ENCODE data around the gene CTXN3. TPM values are rescaled to one million over a fixed set of nuclear protein-coding genes. Genes with fewer than 3 reads are reported as not detected.

CTXN3 gene
- total RNA-seq, 2 experiments from 2014 or later, result not detected

- H3K4me1 Mint-ChIP-seq (ENCODE audit: low read depth), result no peaks in the 10 kb centered on the region
Observed at GRCh38 chr5:127619908-127620479, 28.9 kb upstream of the CTXN3 start.

GRCh38 chr5:127621601-127622325 lies 27.1 kb upstream of the CTXN3 start:
- Mint-ChIP-seq H3K4me3 (no peak overlapping the region), H3K27me3 (peaks cover 5% of the 10 kb centered on the region), H3K36me3 (no peaks in the 10 kb centered on the region), H3K27ac (no peak overlapping the region), H3K4me1 (ENCODE audit: low read depth) (no peaks in the 10 kb centered on the region), H3K9me3 (peaks cover 6% of the 10 kb centered on the region)
- intact Hi-C loops (cut with micrococcal nuclease), result no loop called here
- ChIA-PET CTCF (no interaction called here), POLR2A (no interaction called here)
- DNase-seq, result no peak

More at GRCh38 chr5:127619908-127620479, 28.9 kb upstream of the CTXN3 start:
- Mint-ChIP-seq H3K27me3 (peaks cover 5% of the 10 kb centered on the region), H3K36me3 (no peaks in the 10 kb centered on the region), H3K27ac (no peak overlapping the region), H3K4me3 (no peak overlapping the region), H3K9me3 (peaks cover 6% of the 10 kb centered on the region)
- POLR2A ChIA-PET, result no interaction called here
- intact Hi-C loops (cut with micrococcal nuclease), result no loop called here
- CTCF ChIA-PET, result no interaction called here
- no peak for DNase-seq

GRCh38 chr5:127634007-127634406 lies 14.9 kb upstream of the CTXN3 start:
- Mint-ChIP-seq H3K27me3 (peaks cover 9% of the 10 kb centered on the region), H3K27ac (no peak overlapping the region), H3K4me1 (ENCODE audit: low read depth) (no peaks in the 10 kb centered on the region), H3K36me3 (no peaks in the 10 kb centered on the region), H3K9me3 (no peaks in the 10 kb centered on the region), H3K4me3 (no peak overlapping the region)
- intact Hi-C loops (cut with micrococcal nuclease), result no loop called here
- ChIA-PET CTCF (no interaction called here), POLR2A (no interaction called here)
- no peak for DNase-seq

GRCh38 chr5:127639828-127640227 lies 9.1 kb upstream of the CTXN3 start:
- H3K36me3 Mint-ChIP-seq, result no peaks in the 10 kb centered on the region
- peaks cover 5% of the 10 kb centered on the region for H3K27me3 Mint-ChIP-seq
- no peaks in the 10 kb centered on the region for H3K9me3 Mint-ChIP-seq
- ChIA-PET CTCF (no interaction called here), POLR2A (no interaction called here)
- no peak overlapping the region for H3K4me3 Mint-ChIP-seq
- intact Hi-C loops (cut with micrococcal nuclease), result no loop called here
- H3K4me1 Mint-ChIP-seq (ENCODE audit: low read depth), result no peaks in the 10 kb centered on the region
- no peak for DNase-seq
- no peak overlapping the region for H3K27ac Mint-ChIP-seq

GRCh38 chr5:127642949-127643348 lies 5.9 kb upstream of the CTXN3 start:
- Mint-ChIP-seq H3K4me1 (ENCODE audit: low read depth) (no peaks in the 10 kb centered on the region), H3K36me3 (no peaks in the 10 kb centered on the region), H3K27ac (no peak overlapping the region), H3K9me3 (no peaks in the 10 kb centered on the region), H3K27me3 (peaks cover 4% of the 10 kb centered on the region), H3K4me3 (no peak overlapping the region)
- ChIA-PET POLR2A (no interaction called here), CTCF (interaction anchor here (0.7 kb wide), 1 partner anchor 1015 kb away, joined by 4 read pairs; no protein-coding TSS in a partner anchor)
- intact Hi-C loops (cut with micrococcal nuclease), result no loop called here
- no peak for DNase-seq

- ChIA-PET CTCF (no interaction called here), POLR2A (no interaction called here)
- Mint-ChIP-seq H3K36me3 (no peaks in the 10 kb centered on the region), H3K4me1 (ENCODE audit: low read depth) (no peaks in the 10 kb centered on the region), H3K4me3 (no peak overlapping the region), H3K27me3 (no peaks in the 10 kb centered on the region), H3K9me3 (no peaks in the 10 kb centered on the region), H3K27ac (no peak overlapping the region)
- DNase-seq, result no peak
- intact Hi-C loops (cut with micrococcal nuclease), result no loop called here
Observed at GRCh38 chr5:127643607-127644006, 5.3 kb upstream of the CTXN3 start.

- no peak overlapping the region for H3K4me3 Mint-ChIP-seq
- no peaks in the 10 kb centered on the region for H3K4me1 Mint-ChIP-seq (ENCODE audit: low read depth)
- no peaks in the 10 kb centered on the region for H3K9me3 Mint-ChIP-seq
- no peak overlapping the region for H3K27ac Mint-ChIP-seq
- POLR2A ChIA-PET, result no interaction called here
- intact Hi-C loops (cut with micrococcal nuclease), result no loop called here
- DNase-seq, result no peak
- no peaks in the 10 kb centered on the region for H3K27me3 Mint-ChIP-seq
- CTCF ChIA-PET, result interaction anchor here (1.5 kb wide), 1 partner anchor 82 kb away, joined by 3 read pairs; no protein-coding TSS in a partner anchor
- H3K36me3 Mint-ChIP-seq, result no peaks in the 10 kb centered on the region
Observed at GRCh38 chr5:127645300-127645726, 3.6 kb upstream of the CTXN3 start.

GRCh38 chr5:127647361-127647958 lies 1.4 kb upstream of the CTXN3 start:
- H3K9me3 Mint-ChIP-seq, result no peaks in the 10 kb centered on the region
- no peaks in the 10 kb centered on the region for H3K4me1 Mint-ChIP-seq (ENCODE audit: low read depth)
- ChIA-PET POLR2A (no interaction called here), CTCF (no interaction called here)
- intact Hi-C loops (cut with micrococcal nuclease), result no loop called here
- H3K27ac Mint-ChIP-seq, result no peak overlapping the region
- no peak for DNase-seq
- no peaks in the 10 kb centered on the region for H3K27me3 Mint-ChIP-seq
- H3K36me3 Mint-ChIP-seq, result no peaks in the 10 kb centered on the region
- no peak overlapping the region for H3K4me3 Mint-ChIP-seq

- no peak overlapping the region for H3K4me3 Mint-ChIP-seq
- POLR2A ChIA-PET, result no interaction called here
- DNase-seq, result no peak
- H3K36me3 Mint-ChIP-seq, result no peaks in the 10 kb centered on the region
- no peaks in the 10 kb centered on the region for H3K9me3 Mint-ChIP-seq
- no peak overlapping the region for H3K27ac Mint-ChIP-seq
- CTCF ChIA-PET, result no interaction called here
- no peaks in the 10 kb centered on the region for H3K27me3 Mint-ChIP-seq
- intact Hi-C loops (cut with micrococcal nuclease), result no loop called here
- H3K4me1 Mint-ChIP-seq (ENCODE audit: low read depth), result no peaks in the 10 kb centered on the region
Observed at GRCh38 chr5:127650022-127650421, 1.1 kb downstream of the CTXN3 start.

GRCh38 chr5:127650649-127651048 lies 1.8 kb downstream of the CTXN3 start:
- intact Hi-C loops (cut with micrococcal nuclease), result no loop called here
- POLR2A ChIA-PET, result no interaction called here

GRCh38 chr5:127652952-127653611 lies 4.2 kb downstream of the CTXN3 start:
- DNase-seq, result no peak
- H3K36me3 Mint-ChIP-seq, result no peaks in the 10 kb centered on the region

More at GRCh38 chr5:127650649-127651048, 1.8 kb downstream of the CTXN3 start:
- H3K27me3 Mint-ChIP-seq, result no peaks in the 10 kb centered on the region
- H3K27ac Mint-ChIP-seq, result no peak overlapping the region
- no peaks in the 10 kb centered on the region for H3K9me3 Mint-ChIP-seq
- no peaks in the 10 kb centered on the region for H3K4me1 Mint-ChIP-seq (ENCODE audit: low read depth)
- CTCF ChIA-PET, result no interaction called here
- no peak for DNase-seq
- no peak overlapping the region for H3K4me3 Mint-ChIP-seq
- no peaks in the 10 kb centered on the region for H3K36me3 Mint-ChIP-seq

GRCh38 chr5:127656825-127657224 lies 7.9 kb downstream of the CTXN3 start:
- DNase-seq, result no peak
- no peaks in the 10 kb centered on the region for H3K4me1 Mint-ChIP-seq (ENCODE audit: low read depth)
- H3K9me3 Mint-ChIP-seq, result no peaks in the 10 kb centered on the region
- H3K27me3 Mint-ChIP-seq, result no peaks in the 10 kb centered on the region
- H3K4me3 Mint-ChIP-seq, result no peak overlapping the region
- ChIA-PET CTCF (no interaction called here), POLR2A (no interaction called here)
- no peaks in the 10 kb centered on the region for H3K36me3 Mint-ChIP-seq
- intact Hi-C loops (cut with micrococcal nuclease), result no loop called here
- H3K27ac Mint-ChIP-seq, result no peak overlapping the region

More at GRCh38 chr5:127652952-127653611, 4.2 kb downstream of the CTXN3 start:
- intact Hi-C loops (cut with micrococcal nuclease), result no loop called here
- Mint-ChIP-seq H3K9me3 (no peaks in the 10 kb centered on the region), H3K27me3 (no peaks in the 10 kb centered on the region), H3K27ac (no peak overlapping the region), H3K4me1 (ENCODE audit: low read depth) (no peaks in the 10 kb centered on the region), H3K4me3 (no peak overlapping the region)
- CTCF ChIA-PET, result no interaction called here
- POLR2A ChIA-PET, result no interaction called here

All from activated CD4-positive, alpha-beta memory T cell treated with anti-CD3 and anti-CD28 coated beads for 36 hours (primary cell).